ENCODE measurements around the gene DAGLB.

DNA sequence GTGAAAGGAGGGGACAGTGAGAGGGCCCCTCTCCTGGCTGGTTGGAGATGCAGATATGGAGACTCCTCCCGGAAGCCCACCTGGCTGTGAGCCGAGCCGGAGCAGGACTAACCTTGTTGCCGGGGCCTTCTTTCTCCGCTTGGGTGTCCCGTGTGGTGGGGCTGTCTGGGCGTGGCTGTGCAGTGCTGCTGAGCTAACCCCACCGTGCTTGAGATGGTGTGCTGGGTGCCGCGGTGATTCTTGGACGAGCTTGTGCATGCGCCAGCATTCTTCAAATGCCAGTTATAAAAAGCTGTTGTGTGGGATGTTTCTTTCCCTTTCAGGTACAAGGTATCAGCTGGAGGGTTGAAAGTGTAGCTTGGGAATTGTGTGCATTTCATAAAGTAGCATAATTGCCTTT, 48.8 kb downstream of the DAGLB start:
- TF ChIP-seq, protein P1, sequence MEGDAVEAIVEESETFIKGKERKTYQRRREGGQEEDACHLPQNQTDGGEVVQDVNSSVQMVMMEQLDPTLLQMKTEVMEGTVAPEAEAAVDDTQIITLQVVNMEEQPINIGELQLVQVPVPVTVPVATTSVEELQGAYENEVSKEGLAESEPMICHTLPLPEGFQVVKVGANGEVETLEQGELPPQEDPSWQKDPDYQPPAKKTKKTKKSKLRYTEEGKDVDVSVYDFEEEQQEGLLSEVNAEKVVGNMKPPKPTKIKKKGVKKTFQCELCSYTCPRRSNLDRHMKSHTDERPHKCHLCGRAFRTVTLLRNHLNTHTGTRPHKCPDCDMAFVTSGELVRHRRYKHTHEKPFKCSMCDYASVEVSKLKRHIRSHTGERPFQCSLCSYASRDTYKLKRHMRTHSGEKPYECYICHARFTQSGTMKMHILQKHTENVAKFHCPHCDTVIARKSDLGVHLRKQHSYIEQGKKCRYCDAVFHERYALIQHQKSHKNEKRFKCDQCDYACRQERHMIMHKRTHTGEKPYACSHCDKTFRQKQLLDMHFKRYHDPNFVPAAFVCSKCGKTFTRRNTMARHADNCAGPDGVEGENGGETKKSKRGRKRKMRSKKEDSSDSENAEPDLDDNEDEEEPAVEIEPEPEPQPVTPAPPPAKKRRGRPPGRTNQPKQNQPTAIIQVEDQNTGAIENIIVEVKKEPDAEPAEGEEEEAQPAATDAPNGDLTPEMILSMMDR (IDR thresholded peaks at IDR 0.05) = no peak
- TF ChIP-seq POLR2A (IDR thresholded peaks at IDR 0.05) (no peak), EP300 (IDR thresholded peaks at IDR 0.05) (no peak)

Data from tibial nerve (tissue), 4 donors.